ENCODE measurements around the gene ARHGEF28. TPM values are rescaled to one million over a fixed set of nuclear protein-coding genes. Genes with fewer than 3 reads are reported as not detected.

ARHGEF28 gene
- total RNA-seq, result not detected

- H3K36me3 Mint-ChIP-seq (ENCODE audit: low read depth), result no peaks in the 10 kb centered on the region
- H3K4me1 Mint-ChIP-seq, result peaks cover 3% of the 10 kb centered on the region
- peaks cover 66% of the 10 kb centered on the region for H3K27me3 Mint-ChIP-seq
- H3K27ac Mint-ChIP-seq, result no peak within 1 kb of the TSS
- H3K4me3 Mint-ChIP-seq, result peak within 1 kb of the TSS; percentile 49
- POLR2A ChIA-PET, result no interaction called here
- CTCF ChIA-PET, result no interaction called here
- peak; percentile 13 for DNase-seq
- no peaks in the 10 kb centered on the region for H3K9me3 Mint-ChIP-seq
These were observed at the start of gene ARHGEF28 for GRCh38 chr5:73625944-73626811. TSS of gene ARHGEF28 (plus strand) at chr5:73626196. CDS start at chr5:73684852, 58,656 bp downstream.

- no peak overlapping the region for H3K4me3 Mint-ChIP-seq
- no peaks in the 10 kb centered on the region for H3K9me3 Mint-ChIP-seq
- H3K4me1 Mint-ChIP-seq, result no peaks in the 10 kb centered on the region
- CTCF ChIA-PET, result interaction anchor here (1.2 kb wide), 1 partner anchor 45 kb away, joined by 4 read pairs; no protein-coding TSS in a partner anchor
- DNase-seq, result no peak
- peaks cover 19% of the 10 kb centered on the region for H3K36me3 Mint-ChIP-seq (ENCODE audit: low read depth)
- no peak overlapping the region for H3K27ac Mint-ChIP-seq
- H3K27me3 Mint-ChIP-seq, result no peaks in the 10 kb centered on the region
- POLR2A ChIA-PET, result no interaction called here
These were observed 43.5 kb upstream of the ARHGEF28 start for GRCh38 chr5:73582285-73583145.

- POLR2A ChIA-PET, result no interaction called here
- Mint-ChIP-seq H3K27ac (no peak overlapping the region), H3K9me3 (no peaks in the 10 kb centered on the region), H3K4me3 (no peak overlapping the region), H3K36me3 (ENCODE audit: low read depth) (no peaks in the 10 kb centered on the region), H3K27me3 (peaks cover 2% of the 10 kb centered on the region), H3K4me1 (no peaks in the 10 kb centered on the region)
- DNase-seq, result no peak
- CTCF ChIA-PET, result interaction anchor here (1.2 to 1.6 kb wide), 2 partner anchors 11 to 205 kb away, joined by 5 to 6 read pairs; no protein-coding TSS in a partner anchor
These were observed 38.1 kb upstream of the ARHGEF28 start for GRCh38 chr5:73587923-73588322.

DNA sequence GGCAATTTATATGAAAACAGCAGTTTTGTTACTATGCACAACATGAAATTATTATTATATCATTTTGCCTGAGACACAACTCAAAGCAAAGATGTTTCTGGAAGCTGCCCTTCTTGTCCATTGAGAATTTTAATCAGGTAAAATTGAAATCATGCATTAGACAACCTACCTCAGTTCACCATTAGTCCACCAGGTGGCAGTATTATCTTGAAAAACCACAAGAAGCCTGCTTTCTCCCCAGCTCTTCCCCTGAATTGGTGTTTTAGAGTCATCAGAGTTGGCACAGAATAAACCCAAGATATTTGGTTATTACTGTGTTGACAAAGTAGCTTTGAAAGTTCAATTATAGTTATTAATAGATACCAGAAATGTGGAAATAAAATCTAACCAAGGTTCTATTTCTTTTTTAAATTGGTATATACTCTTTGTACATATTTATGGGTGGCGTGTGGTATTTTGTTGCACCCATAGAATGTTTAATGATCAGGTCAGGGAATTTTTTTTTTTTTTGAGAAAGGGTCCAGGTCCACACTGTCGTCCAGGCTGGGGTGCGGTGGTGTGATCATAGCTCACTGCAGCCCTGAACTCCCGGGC, 34.8 kb upstream of the ARHGEF28 start:
- Mint-ChIP-seq H3K9me3 (no peaks in the 10 kb centered on the region), H3K4me1 (no peaks in the 10 kb centered on the region), H3K27me3 (peaks cover 2% of the 10 kb centered on the region), H3K27ac (no peak overlapping the region), H3K36me3 (ENCODE audit: low read depth) (no peaks in the 10 kb centered on the region), H3K4me3 (no peak overlapping the region)
- CTCF ChIA-PET, result interaction anchor here (0.7 to 1.7 kb wide), 7 partner anchors 14 to 1055 kb away, joined by 3 to 7 read pairs (median 4); no protein-coding TSS in a partner anchor
- peak; percentile 77 for DNase-seq
- POLR2A ChIA-PET, result no interaction called here

DNA sequence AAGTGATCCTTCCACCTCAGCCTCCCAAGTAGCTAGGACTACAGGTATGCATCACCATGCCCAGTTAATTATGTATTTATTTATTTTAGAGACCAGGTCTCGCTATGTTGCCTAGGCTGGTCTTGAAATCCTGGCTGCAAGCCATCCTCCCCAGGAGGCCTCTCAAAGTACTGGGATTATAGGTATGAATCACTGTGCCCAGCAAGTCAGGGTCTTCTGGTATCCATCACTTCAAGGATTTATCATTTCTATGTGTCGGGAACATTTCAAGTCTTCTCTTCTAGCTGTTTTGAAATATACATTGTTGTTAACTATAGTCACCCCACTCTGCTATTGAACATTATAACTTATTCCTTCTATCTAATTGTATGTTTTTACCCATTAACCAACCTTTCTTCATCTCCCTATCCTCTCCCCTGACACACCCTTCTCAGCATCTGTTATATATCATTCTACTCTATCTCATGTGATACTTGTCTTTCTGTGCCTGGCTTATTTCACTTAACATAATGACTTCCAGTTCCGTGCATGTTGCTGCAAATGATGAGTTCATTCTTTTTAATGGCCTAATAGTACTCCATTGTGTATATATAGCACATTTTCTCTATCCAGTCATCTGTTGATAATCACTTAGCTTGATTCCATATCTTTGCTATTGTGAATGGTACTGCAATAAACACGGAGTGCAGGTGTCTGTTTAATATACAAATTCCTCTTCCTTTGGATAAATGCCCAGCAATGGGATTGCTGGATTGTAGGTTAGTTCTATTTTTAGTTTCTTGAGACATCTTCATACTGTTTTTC, 34.1 kb upstream of the ARHGEF28 start:
- H3K27ac Mint-ChIP-seq, result no peak overlapping the region
- CTCF ChIA-PET, result interaction anchor here (0.6 to 1.7 kb wide), 5 partner anchors 11 to 562 kb away, joined by 3 to 7 read pairs (median 3); no protein-coding TSS in a partner anchor
- H3K9me3 Mint-ChIP-seq, result no peaks in the 10 kb centered on the region
- POLR2A ChIA-PET, result no interaction called here
- H3K36me3 Mint-ChIP-seq (ENCODE audit: low read depth), result no peaks in the 10 kb centered on the region
- no peaks in the 10 kb centered on the region for H3K4me1 Mint-ChIP-seq
- no peak for DNase-seq
- H3K4me3 Mint-ChIP-seq, result no peak overlapping the region
- H3K27me3 Mint-ChIP-seq, result peaks cover 2% of the 10 kb centered on the region

GRCh38 chr5:73592551-73592950, 33.4 kb upstream of the ARHGEF28 start:
- Mint-ChIP-seq H3K4me1 (no peaks in the 10 kb centered on the region), H3K27me3 (peaks cover 2% of the 10 kb centered on the region), H3K4me3 (no peak overlapping the region), H3K27ac (no peak overlapping the region), H3K9me3 (no peaks in the 10 kb centered on the region), H3K36me3 (ENCODE audit: low read depth) (no peaks in the 10 kb centered on the region)
- ChIA-PET POLR2A (no interaction called here), CTCF (interaction anchor here (0.6 to 0.8 kb wide), 2 partner anchors 11 to 562 kb away, joined by 3 read pairs; no protein-coding TSS in a partner anchor)
- DNase-seq, result no peak

- no peak overlapping the region for H3K4me3 Mint-ChIP-seq
- no peaks in the 10 kb centered on the region for H3K4me1 Mint-ChIP-seq
- POLR2A ChIA-PET, result no interaction called here
- DNase-seq, result peak; percentile 36
- no peak overlapping the region for H3K27ac Mint-ChIP-seq
- CTCF ChIA-PET, result no interaction called here
- H3K27me3 Mint-ChIP-seq, result peaks cover 6% of the 10 kb centered on the region
- no peaks in the 10 kb centered on the region for H3K36me3 Mint-ChIP-seq (ENCODE audit: low read depth)
- H3K9me3 Mint-ChIP-seq, result no peaks in the 10 kb centered on the region
These were observed 29.2 kb upstream of the ARHGEF28 start for GRCh38 chr5:73596705-73597328.

DNA sequence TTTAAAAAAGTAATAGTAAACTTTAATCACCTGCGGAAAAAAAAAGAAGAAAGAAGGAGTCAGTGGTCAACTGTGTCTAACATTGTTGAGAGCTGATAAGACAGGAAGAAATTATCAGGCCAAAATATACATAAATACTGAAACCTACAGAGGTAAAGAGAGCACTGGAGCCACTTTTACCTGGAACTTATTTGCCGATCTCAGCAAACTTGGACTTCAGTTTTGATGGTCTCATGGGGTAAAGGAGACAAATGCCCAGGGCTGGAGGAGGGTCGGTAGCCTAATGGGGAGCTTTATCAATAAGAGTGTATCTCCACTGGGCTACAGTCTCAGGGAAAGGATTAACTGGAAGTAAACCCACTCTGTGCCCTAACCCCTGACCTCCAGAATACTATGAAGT, 26.6 kb upstream of the ARHGEF28 start:
- Mint-ChIP-seq H3K27me3 (peaks cover 6% of the 10 kb centered on the region), H3K4me1 (no peaks in the 10 kb centered on the region), H3K9me3 (no peaks in the 10 kb centered on the region), H3K27ac (no peak overlapping the region), H3K4me3 (no peak overlapping the region), H3K36me3 (ENCODE audit: low read depth) (no peaks in the 10 kb centered on the region)
- DNase-seq, result no peak
- CTCF ChIA-PET, result no interaction called here
- POLR2A ChIA-PET, result no interaction called here

GRCh38 chr5:73603998-73604397, 22.0 kb upstream of the ARHGEF28 start:
- no peaks in the 10 kb centered on the region for H3K36me3 Mint-ChIP-seq (ENCODE audit: low read depth)
- ChIA-PET CTCF (no interaction called here), POLR2A (no interaction called here)
- no peak overlapping the region for H3K27ac Mint-ChIP-seq
- H3K27me3 Mint-ChIP-seq, result peaks cover 11% of the 10 kb centered on the region
- DNase-seq, result no peak
- no peaks in the 10 kb centered on the region for H3K4me1 Mint-ChIP-seq
- no peak overlapping the region for H3K4me3 Mint-ChIP-seq
- H3K9me3 Mint-ChIP-seq, result no peaks in the 10 kb centered on the region

DNA sequence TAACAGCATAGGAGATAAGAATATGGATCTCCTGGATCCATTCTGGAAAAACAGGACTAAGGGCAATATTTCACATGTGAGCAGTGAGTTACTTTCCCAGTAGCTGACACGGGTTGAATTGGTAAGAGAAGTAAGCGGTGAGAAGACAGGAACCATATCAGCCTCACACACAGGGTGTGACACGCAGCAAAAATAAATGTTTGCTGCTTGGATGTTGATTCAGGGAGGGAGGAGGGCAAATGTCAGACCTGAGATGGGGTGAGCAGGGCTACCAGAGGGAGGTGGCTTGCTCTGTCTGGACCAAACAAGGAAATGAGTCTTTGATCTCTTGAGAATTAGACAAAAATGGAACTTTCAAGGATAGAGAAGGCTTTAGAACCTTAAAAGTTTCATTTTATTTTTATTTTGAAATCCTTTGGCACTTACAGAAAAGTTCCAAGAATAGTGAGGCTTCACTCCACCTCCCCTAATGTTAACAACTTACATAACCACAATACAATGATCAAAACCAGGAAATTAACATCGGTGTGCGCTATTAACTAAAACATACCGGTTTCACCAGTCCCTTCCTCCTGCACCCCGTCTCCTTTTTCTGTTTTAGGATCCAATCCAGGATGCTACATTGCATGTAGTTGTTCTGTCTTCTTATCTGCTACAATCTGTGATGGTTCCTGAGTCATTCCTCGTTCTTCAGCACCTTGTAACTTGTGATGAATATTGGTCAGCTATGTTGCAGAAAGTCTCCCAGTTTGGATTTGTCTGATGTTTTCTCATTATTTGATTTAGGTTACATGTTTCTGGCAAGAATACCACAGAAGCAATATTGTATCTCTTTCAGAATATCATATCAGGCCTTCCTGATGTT, 20.5 kb upstream of the ARHGEF28 start:
- no peak for DNase-seq
- ChIA-PET CTCF (interaction anchor here (0.7 kb wide), 1 partner anchor 14 kb away, joined by 3 read pairs; no protein-coding TSS in a partner anchor), POLR2A (no interaction called here)
- H3K27ac Mint-ChIP-seq, result no peak overlapping the region
- peaks cover 14% of the 10 kb centered on the region for H3K27me3 Mint-ChIP-seq
- no peaks in the 10 kb centered on the region for H3K9me3 Mint-ChIP-seq
- H3K36me3 Mint-ChIP-seq (ENCODE audit: low read depth), result no peaks in the 10 kb centered on the region
- H3K4me3 Mint-ChIP-seq, result no peak overlapping the region
- no peaks in the 10 kb centered on the region for H3K4me1 Mint-ChIP-seq

DNA sequence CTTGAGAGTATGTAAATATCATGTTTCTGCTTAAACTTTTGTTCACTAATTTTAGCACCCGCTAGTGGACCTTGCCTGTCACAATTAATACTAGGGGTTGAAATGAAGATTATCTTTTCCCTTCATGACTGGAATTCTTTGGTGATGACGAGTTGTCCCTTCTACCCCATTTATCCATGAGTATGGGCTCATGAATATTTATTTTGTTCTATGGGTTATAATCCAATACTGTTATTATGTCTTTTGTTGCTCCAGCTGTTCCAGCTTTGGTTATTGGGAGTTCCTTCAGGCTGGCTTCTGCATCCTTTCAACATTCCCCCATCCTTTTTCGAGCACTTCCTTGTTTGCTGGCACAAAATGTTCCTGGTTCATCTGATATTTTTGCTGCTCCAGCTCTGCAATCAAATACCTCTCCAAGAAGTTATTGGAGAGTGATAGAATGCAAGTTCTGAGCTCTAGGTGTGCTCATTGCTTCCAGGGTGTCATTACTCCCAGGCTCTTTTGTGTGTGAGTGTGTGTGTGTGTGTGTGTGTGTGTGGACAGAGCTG, 19.7 kb upstream of the ARHGEF28 start:
- no peaks in the 10 kb centered on the region for H3K4me1 Mint-ChIP-seq
- DNase-seq, result no peak
- no peaks in the 10 kb centered on the region for H3K36me3 Mint-ChIP-seq (ENCODE audit: low read depth)
- peaks cover 18% of the 10 kb centered on the region for H3K27me3 Mint-ChIP-seq
- POLR2A ChIA-PET, result no interaction called here
- H3K4me3 Mint-ChIP-seq, result no peak overlapping the region
- H3K27ac Mint-ChIP-seq, result no peak overlapping the region
- no peaks in the 10 kb centered on the region for H3K9me3 Mint-ChIP-seq
- CTCF ChIA-PET, result interaction anchor here (0.7 kb wide), 1 partner anchor 13 kb away, joined by 3 read pairs; no protein-coding TSS in a partner anchor

Data from activated CD4-positive, alpha-beta T cell treated with anti-CD3 and anti-CD28 coated beads, Interleukin-2, amount 10 ng/mL, durations not matched to agents 7 days and 5 days (primary cell).